ENCODE results near the gene RAC3.

DNA sequence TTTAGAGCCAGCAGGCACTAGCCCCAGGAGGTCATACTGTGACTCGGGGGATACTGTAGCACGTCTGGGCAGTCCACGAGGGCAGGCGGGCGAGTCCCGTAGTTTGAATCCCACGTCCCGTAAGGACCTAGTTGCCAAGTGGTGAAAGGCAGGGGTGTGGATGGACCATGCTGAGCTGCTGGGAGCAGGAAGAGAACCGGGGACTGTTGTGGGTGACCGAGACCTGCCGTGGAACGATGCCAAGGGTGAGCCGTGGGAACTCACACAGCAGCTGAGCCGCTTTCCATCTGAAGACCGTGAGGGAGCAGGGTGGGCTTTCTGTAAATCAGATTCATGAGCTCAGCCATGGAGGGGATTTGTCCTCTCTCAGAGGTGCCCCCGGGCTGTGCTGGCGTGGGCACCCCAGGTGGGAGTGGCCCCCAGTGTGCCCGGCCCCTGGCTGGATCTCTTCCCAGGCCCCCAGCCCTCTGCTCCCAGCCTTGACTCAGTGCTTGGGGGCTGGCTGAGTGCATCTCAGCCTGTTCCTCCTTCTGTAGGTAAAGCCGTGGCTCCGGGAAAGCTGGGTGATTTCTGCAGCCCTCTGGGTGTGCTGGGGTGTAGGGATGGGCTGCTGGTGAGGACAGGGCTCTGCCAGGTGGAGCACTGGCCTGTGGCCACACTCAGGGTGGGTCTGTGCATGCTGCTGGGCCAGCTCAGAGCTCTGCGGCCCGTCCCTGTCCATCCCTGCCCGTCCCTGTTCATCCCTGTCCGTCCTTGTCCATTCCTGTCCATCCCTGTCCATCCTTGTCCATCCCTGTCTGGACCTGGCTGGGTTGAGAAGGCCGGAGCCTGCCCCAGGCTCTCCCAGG is 40.4 kb upstream of the RAC3 start:
- TF ChIP-seq TCF12 (IDR thresholded peaks at IDR 0.05; ENCODE audit: low read depth, low read length), result no peak
- no peak for TF ChIP-seq MAFK (IDR thresholded peaks at IDR 0.05; ENCODE audit: low read depth, low read length)
- TF ChIP-seq CTCF (IDR thresholded peaks at IDR 0.05; ENCODE audit: control extremely low read depth in 1 of 3, insufficient read depth in 1 of 3, low read depth in 1 of 3, low read length in 3 of 3), result no peak
- no peak for TF ChIP-seq EZH2 (IDR thresholded peaks at IDR 0.05; ENCODE audit: low read depth, low read length, severe bottlenecking)
- TF ChIP-seq FOSL1 (IDR thresholded peaks at IDR 0.05; ENCODE audit: insufficient read depth, low read depth, low read length), result no peak

Measured in H1 (cell line).